Activated naive CD8-positive, alpha-beta T cell treated with anti-CD3 and anti-CD28 coated beads, Interleukin-2, amount 10 ng/mL, durations not matched to agents 7 days and 5 days (primary cell): ENCODE measurements around the gene SLC66A2. TPM values are rescaled to one million over a fixed set of nuclear protein-coding genes. Genes with fewer than 3 reads are reported as not detected.

Experiments used
- ATAC-seq: fragments of 150-1000 bp; cut with Tn5 transposase; one replicate; pipeline ENCODE4 v1.10.0; 2021; ENCODE audit warnings: low read depth, moderate library complexity
- POLR2A ChIA-PET: fragments of 350-600 bp; sonication (Branson Sonifier 250); formaldehyde crosslinking; loops from one replicate; lab custom pipeline; 2021; ENCODE audit warnings: antibody characterized with exemption; lab: Charles Lee
- DNase-seq: peaks from one replicate; pipeline ENCODE4 v3.0.0; 2021
- H3K27ac Mint-ChIP-seq: one replicate; pipeline ENCODE4 v1.8.0; 2022; ENCODE audit warnings: mild to moderate bottlenecking, mixed read lengths
- H3K27me3 Mint-ChIP-seq: one replicate; pipeline ENCODE4 v1.8.0; 2022; ENCODE audit warnings: mild to moderate bottlenecking, moderate library complexity, mixed read lengths
- H3K36me3 Mint-ChIP-seq: one replicate; pipeline ENCODE4 v1.8.0; 2021; ENCODE audit warnings: mild to moderate bottlenecking, mixed read lengths
- H3K4me1 Mint-ChIP-seq: one replicate; pipeline ENCODE4 v1.8.0; 2021; ENCODE audit warnings: mixed read lengths
- H3K4me3 Mint-ChIP-seq: one replicate; pipeline ENCODE4 v1.8.0; 2022; ENCODE audit warnings: mild to moderate bottlenecking, moderate library complexity, mixed read lengths
- H3K9me3 Mint-ChIP-seq: one replicate; pipeline ENCODE4 v1.8.0; 2021; ENCODE audit warnings: mixed read lengths
- total RNA-seq, 2 experiments: library from RNA; stranded (reverse); gene quantifications; one replicate each; pipeline ENCODE4 v1.2.3, GENCODE V29; 2021

The SLC66A2 gene
- total RNA-seq, 2 experiments from 2014 or later, result 29.0 to 29.2 TPM

DNA sequence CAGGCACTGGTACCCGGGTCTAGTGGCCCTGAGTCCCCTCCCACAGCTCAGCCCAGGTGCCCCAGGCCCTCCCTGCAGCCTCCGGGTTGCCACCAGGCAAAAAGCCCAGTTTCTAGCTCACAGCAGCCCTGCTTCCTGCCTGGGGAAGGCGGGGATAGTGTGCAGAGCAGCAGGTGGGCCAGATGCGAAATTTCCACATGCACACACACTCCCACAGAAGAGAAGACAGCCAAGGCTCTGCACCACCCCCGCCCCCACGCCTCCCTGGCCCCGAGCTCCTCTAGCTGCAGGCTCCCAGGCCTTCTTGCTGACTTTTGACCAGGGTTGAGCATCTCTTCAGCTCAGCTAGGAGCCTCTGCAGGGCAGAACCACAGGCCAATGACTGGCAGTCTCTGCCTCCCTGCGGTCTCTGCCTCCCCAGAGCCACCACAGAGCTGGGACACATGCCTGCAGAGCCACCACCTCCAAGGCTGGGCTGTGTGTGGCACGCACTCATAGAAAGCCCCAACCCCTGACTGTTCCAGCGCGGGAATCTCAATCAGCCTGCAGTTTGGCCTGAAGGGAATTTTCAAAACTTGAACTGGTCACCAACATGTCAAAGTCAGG, 7.2 kb downstream of the SLC66A2 start:
- POLR2A ChIA-PET, result interaction anchor here (1.1 kb wide), 1 partner anchor 539 kb away, joined by 3 read pairs; no protein-coding TSS in a partner anchor
- Mint-ChIP-seq H3K4me3 (peak overlapping the region; percentile 44), H3K4me1 (peaks cover 16% of the 10 kb centered on the region), H3K27me3 (no peaks in the 10 kb centered on the region), H3K27ac (peak overlapping the region; percentile 68), H3K36me3 (peaks cover 16% of the 10 kb centered on the region), H3K9me3 (no peaks in the 10 kb centered on the region)
- ATAC-seq (peak; percentile 82), DNase-seq (peak; percentile 54)

DNA sequence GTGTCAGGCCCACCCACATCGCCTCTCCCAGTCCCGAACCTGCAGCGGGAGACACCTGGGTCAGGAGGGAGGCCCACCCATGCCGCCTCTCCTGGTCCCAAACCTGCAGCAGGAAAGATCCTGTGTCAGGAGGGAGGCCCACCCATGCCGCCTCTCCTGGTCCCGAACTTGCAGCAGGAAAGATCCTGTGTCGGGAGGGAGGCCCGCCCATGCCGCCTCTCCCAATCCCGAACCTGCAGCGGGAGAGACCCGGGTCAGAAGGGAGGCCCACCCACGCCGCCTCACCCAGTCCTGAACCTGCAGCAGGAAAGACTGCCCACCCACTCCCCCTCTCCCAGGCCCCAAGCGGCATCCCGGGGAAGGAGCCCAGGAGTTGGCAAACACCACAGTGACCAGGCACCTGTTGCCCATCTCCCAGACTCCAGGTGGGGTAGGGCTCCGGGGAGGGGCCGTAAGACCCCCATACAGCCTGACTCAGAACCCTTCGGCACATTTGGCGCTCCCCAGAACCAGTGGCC, 7.8 kb downstream of the SLC66A2 start:
- DNase-seq (no peak), ATAC-seq (no peak)
- peaks cover 20% of the 10 kb centered on the region for H3K36me3 Mint-ChIP-seq
- H3K4me1 Mint-ChIP-seq, result peaks cover 16% of the 10 kb centered on the region
- H3K9me3 Mint-ChIP-seq, result no peaks in the 10 kb centered on the region
- H3K27me3 Mint-ChIP-seq, result no peaks in the 10 kb centered on the region
- POLR2A ChIA-PET, result interaction anchor here (1.1 kb wide), 1 partner anchor 538 kb away, joined by 3 read pairs; no protein-coding TSS in a partner anchor
- H3K27ac Mint-ChIP-seq, result no peak overlapping the region
- peak overlapping the region; percentile 44 for H3K4me3 Mint-ChIP-seq

DNA sequence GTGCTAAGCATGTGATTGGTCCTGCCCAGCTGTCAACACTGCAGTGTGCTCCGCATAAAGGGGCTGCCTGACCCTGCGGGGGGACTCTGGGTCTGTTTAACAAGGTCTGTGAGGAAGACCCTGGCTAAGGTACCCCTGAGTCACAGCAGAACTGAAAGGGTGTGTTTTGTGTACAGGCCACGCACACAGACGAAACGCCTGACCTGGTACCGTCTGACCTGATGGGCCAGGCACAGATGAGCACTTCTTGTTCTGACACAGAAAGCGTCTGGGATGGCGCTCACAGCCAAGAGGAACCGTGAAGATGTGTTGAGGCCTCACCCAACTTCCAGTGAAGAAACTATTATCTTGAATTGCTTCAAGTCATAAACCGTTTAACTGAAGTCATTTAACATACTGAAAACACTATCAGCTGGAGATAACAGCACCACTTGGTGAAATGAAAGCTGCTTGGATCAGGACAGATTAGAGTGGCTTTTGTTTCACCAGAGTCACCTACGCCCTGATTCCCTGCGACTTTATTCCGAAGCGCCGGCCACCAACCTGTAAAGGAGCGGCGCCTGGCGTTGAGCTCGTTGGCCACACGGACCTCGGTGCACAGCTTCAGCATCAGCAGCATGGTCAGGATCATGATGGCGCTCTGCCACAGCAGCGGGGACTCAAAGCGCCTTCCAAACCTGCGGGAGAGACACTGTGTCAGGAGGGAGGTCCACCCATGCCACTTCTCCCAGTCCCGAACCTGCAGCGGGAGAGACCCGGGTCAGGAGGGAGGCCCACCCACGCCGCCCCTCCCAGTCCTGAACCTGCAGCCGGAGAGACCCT, 8.5 kb downstream of the SLC66A2 start:
- H3K27me3 Mint-ChIP-seq, result no peaks in the 10 kb centered on the region
- H3K27ac Mint-ChIP-seq, result no peak overlapping the region
- POLR2A ChIA-PET, result no interaction called here
- DNase-seq (peak; percentile 16), ATAC-seq (no peak)
- H3K4me1 Mint-ChIP-seq, result peaks cover 16% of the 10 kb centered on the region
- H3K9me3 Mint-ChIP-seq, result no peaks in the 10 kb centered on the region
- peaks cover 26% of the 10 kb centered on the region for H3K36me3 Mint-ChIP-seq
- H3K4me3 Mint-ChIP-seq, result no peak overlapping the region

DNA sequence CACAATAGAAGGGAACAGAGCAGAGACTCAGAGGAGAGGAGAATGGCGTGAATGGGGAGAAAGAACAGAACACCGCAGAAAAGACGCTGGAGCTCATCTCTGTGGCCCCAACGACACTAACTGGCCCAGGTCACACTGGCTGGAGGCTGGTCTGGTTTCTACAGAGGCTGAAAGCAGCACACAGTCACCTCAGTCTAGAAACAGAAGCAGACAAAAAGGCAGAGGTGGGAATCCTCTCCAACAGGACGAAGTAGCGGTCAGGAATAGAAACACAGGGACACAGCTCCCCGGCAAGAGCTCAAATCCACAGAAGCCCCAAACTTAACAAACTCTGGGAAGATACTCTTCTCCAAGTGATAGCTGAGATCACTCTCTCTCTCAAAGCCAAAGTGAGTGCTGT, 9.2 kb downstream of the SLC66A2 start:
- Mint-ChIP-seq H3K36me3 (peaks cover 34% of the 10 kb centered on the region), H3K4me3 (no peak overlapping the region), H3K4me1 (peaks cover 16% of the 10 kb centered on the region), H3K9me3 (no peaks in the 10 kb centered on the region), H3K27ac (peak overlapping the region; percentile 2), H3K27me3 (no peaks in the 10 kb centered on the region)
- DNase-seq (no peak), ATAC-seq (no peak)
- POLR2A ChIA-PET, result no interaction called here

DNA sequence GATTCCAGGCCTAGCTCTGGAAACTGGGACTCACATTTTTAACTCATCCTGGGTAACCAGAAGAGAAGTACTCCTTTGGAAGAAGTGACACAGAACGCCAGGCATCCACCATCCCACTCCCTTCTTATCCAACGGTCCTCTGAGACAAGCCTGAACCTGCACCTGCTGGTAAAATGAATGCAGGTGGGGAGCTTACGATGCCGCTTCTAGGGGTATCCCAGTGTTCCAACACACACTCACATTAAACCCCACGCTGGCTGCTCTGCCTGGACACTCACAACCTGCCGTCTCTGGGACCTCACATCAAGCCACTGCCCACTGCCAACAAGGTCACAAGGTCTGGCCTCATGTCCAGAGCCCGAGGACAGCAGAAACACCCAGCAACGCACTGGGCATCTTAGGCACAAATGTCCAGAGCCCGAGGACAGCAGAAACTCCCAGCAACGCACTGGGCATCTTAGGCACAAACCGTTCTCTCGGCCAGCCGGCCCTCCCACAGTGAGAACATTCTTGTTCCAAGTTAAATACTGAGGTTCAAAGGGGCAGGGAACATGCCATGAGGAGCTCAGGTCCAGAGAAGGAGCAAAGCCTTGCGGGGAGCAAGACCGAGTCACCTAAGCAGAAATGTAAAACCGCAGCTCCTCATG, 9.9 kb downstream of the SLC66A2 start:
- no peak for ATAC-seq
- Mint-ChIP-seq H3K4me3 (no peak overlapping the region), H3K36me3 (peaks cover 39% of the 10 kb centered on the region), H3K27me3 (no peaks in the 10 kb centered on the region), H3K27ac (no peak overlapping the region), H3K9me3 (no peaks in the 10 kb centered on the region), H3K4me1 (peaks cover 16% of the 10 kb centered on the region)
- POLR2A ChIA-PET, result no interaction called here
- DNase-seq, result peak; percentile 15

DNA sequence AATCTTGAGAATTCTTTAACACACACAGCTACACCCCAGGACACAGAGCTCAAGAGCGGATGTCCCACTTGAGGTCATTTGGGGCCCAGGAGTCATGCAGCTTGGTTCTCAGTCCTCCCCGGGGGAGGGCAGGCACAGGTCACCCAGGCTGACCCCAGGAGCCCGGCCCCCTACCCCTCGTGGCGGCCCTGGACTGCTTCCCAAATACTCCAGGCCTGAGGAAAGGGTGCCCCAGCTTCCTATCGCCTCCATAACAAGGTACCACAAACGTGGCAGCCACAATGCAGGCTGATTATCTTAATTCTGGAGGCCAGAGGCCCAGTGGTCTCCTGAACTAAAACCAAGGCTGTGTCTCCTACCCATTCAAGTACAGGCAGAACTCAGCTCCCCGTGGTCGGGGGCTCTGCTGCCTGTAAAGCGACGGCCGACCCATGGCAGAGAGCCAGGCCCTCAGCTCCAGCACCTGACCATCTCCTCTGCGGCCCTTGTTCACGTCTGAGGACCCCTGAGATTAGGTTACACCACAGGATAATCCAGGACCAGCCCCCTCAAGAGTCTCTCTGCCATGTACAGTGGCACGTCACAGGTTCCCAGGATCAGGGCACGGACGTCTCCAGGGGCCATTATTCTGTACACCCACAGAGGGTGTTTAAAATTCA, 10.5 kb downstream of the SLC66A2 start:
- peak; percentile 17 for DNase-seq
- Mint-ChIP-seq H3K36me3 (peaks cover 45% of the 10 kb centered on the region), H3K27ac (no peak overlapping the region), H3K27me3 (no peaks in the 10 kb centered on the region), H3K9me3 (no peaks in the 10 kb centered on the region), H3K4me1 (peaks cover 14% of the 10 kb centered on the region), H3K4me3 (no peak overlapping the region)
- POLR2A ChIA-PET, result interaction anchor here (1.1 kb wide), 1 partner anchor 42 kb away, joined by 3 read pairs; no protein-coding TSS in a partner anchor
- ATAC-seq, result no peak

DNA sequence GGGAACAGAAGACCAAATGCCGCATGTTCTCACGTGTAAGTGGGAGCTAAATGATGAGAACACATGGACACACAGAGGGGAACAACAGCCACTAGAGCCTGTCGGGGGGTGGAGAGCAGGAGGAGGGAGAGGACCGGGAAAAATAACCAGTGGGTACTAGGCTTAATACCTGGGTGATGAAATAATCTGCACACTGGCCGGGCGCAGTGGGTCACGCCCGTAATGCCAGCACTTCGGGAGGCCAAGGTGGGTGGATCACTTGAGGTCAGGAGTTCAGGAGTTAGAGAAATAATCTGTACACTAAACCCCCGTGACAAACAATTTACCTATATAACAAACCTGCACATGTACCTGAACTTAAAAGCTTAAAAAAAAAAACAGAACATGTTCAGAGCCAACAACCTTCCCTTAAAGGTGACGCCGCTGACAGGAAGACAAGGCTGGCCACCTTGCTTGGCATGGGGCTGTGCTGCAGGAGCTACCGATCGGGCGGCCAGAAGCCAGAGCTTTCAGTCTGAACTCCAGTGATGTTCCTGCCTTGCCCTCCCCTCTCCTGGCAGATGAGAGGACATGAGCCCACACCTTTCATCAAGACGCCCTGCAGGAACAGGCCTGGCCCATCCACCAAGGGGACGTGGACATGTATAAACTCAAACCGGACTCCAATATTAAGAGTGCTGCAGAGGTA, 11.2 kb downstream of the SLC66A2 start:
- Mint-ChIP-seq H3K4me3 (no peak overlapping the region), H3K27me3 (no peaks in the 10 kb centered on the region), H3K36me3 (peaks cover 52% of the 10 kb centered on the region), H3K27ac (no peak overlapping the region), H3K9me3 (peaks cover 3% of the 10 kb centered on the region), H3K4me1 (peaks cover 12% of the 10 kb centered on the region)
- POLR2A ChIA-PET, result interaction anchor here (1.1 kb wide), 1 partner anchor 42 kb away, joined by 3 read pairs; no protein-coding TSS in a partner anchor
- DNase-seq (peak; percentile 9), ATAC-seq (no peak)

DNA sequence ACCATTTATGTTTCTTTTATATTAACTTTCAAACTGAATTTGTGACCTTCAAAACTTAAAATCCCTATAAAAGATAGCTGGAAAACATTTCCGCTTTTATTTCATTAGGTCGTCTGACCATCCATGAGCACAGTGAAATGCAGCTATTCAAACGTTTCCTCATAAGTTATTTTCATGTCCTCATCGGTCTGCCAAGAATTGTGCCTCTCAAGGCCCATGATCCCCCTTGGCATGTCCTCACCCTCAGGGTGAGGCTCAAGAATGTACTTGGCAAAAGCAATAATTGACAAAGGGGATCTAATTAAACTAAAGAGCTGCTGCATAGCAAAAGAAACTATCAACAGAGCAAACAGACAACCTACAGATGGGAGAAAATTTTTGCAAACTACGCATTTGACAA, 12.4 kb downstream of the SLC66A2 start:
- Mint-ChIP-seq H3K27ac (no peak overlapping the region), H3K9me3 (peaks cover 7% of the 10 kb centered on the region), H3K36me3 (peaks cover 64% of the 10 kb centered on the region), H3K4me1 (peaks cover 2% of the 10 kb centered on the region), H3K27me3 (no peaks in the 10 kb centered on the region), H3K4me3 (no peak overlapping the region)
- no peak for DNase-seq
- POLR2A ChIA-PET, result no interaction called here
- ATAC-seq, result no peak

DNA sequence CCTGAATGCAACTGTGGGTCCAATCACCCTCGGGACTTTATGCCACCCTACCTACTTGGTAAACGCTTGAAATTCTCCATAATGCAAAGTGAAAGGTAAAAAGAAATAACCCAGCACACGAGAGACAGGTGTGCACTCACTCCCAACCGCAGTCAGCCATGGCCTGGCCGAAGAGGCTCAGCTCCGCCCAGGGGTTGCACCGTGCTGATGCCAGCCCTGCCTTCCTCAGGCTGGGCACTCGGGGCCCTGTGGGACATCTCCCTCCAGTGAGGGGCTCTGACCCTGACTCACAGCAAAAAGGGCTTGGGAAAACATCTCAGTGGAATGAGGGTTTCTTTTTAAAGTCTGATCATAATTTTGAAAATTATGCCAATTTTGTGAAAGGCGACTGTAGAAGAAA, 13.3 kb downstream of the SLC66A2 start:
- no peak overlapping the region for H3K27ac Mint-ChIP-seq
- DNase-seq, result peak; percentile 7
- H3K4me1 Mint-ChIP-seq, result no peaks in the 10 kb centered on the region
- no peak overlapping the region for H3K4me3 Mint-ChIP-seq
- POLR2A ChIA-PET, result no interaction called here
- peaks cover 9% of the 10 kb centered on the region for H3K9me3 Mint-ChIP-seq
- ATAC-seq, result no peak
- peaks cover 71% of the 10 kb centered on the region for H3K36me3 Mint-ChIP-seq
- no peaks in the 10 kb centered on the region for H3K27me3 Mint-ChIP-seq

DNA sequence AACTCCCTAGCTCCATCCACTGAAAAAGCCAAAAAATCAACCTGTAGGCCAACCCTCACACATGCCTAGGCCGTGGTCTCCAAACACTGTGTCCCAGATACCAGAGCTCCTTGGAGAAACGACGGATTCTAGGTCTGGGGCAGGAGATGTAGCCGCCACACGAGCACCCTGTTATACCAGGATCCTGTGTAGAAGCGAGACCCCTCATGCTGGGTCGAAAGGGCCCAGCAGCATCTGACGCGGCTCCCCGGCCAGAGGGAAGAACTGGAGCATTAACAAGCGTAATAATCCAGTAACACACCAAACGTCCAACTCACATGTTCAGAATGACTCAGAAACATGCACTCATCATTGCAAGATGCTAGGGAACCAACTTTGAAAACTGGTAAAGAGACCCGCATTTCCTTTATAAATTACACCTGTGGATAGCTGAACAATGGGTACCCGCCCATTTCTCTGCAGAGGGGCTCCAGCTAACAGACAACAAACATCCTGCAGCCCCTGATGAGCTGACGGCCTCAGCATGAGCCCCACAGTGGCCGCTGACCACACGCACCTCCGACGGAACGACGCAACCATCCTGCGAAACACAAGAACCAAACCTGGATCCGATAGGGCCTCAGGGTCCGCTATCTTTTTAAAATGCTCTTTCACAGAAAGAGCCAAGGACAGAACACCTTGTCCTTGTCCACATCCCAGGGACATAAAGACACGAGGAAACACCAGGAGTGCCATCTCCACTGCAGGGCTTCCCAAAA, 14.2 kb downstream of the SLC66A2 start:
- POLR2A ChIA-PET, result no interaction called here
- ATAC-seq (no peak), DNase-seq (no peak)
- Mint-ChIP-seq H3K4me3 (no peak overlapping the region), H3K27me3 (no peaks in the 10 kb centered on the region), H3K9me3 (peaks cover 14% of the 10 kb centered on the region), H3K27ac (no peak overlapping the region), H3K4me1 (no peaks in the 10 kb centered on the region), H3K36me3 (peaks cover 80% of the 10 kb centered on the region)

DNA sequence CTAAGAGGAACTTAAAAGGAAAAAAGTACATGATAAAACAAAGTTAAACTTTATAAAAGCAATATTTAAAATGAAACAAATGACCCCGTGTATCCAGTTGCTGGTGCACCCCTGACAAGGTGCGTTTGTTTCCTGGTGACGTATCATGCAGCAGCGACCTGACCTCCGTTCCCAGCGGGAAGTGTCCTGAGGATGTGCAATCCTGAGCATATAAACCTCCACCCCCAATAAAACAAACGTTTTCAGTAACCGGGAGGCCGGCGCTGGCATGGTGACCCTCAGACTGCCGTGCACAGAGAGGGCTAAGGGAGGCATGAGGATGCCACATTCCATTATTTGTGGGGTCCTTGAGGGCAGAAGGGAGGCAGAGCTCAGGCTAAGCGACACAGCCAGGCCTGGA, 14.8 kb downstream of the SLC66A2 start:
- Mint-ChIP-seq H3K4me3 (no peak overlapping the region), H3K4me1 (no peaks in the 10 kb centered on the region), H3K36me3 (peaks cover 83% of the 10 kb centered on the region), H3K27me3 (no peaks in the 10 kb centered on the region), H3K27ac (no peak overlapping the region), H3K9me3 (peaks cover 18% of the 10 kb centered on the region)
- POLR2A ChIA-PET, result no interaction called here
- DNase-seq (peak; percentile 4), ATAC-seq (no peak)

DNA sequence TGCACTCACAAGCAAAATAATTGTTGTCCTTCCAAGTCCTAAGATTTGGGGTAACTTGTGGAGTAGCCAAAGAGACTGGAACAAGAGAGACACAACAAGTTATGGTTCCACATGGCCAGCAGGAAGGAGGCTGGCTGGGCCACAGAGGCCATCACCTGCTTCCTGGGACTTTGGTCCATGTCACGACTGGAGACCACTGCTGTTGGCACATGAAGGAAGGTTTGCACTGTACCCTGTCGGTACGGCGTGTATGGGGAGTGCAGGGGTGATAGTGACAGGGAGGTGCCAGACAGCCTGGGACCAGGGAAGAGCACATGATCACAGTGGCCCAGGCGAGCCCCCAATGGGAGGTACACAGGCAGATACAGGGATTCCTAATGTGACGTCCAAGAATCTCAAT, 15.5 kb downstream of the SLC66A2 start:
- no peaks in the 10 kb centered on the region for H3K27me3 Mint-ChIP-seq
- ATAC-seq (no peak), DNase-seq (peak; percentile 2)
- H3K4me1 Mint-ChIP-seq, result no peaks in the 10 kb centered on the region
- POLR2A ChIA-PET, result no interaction called here
- H3K4me3 Mint-ChIP-seq, result no peak overlapping the region
- no peak overlapping the region for H3K27ac Mint-ChIP-seq
- H3K9me3 Mint-ChIP-seq, result peaks cover 21% of the 10 kb centered on the region
- peaks cover 89% of the 10 kb centered on the region for H3K36me3 Mint-ChIP-seq
